ENCODE measurements around the gene WIF1.

WIF1 gene

GRCh38 chr12:65039301-65039700, 81.8 kb downstream of the WIF1 start:
- H3K27ac ChIP-seq: no peak overlapping the region

GRCh38 chr12:65025136-65025535, 96.0 kb downstream of the WIF1 start:
- TF ChIP-seq CTCF (IDR thresholded peaks at IDR 0.05): no peak
- TF ChIP-seq ZFX (IDR thresholded peaks at IDR 0.05; ENCODE audit: borderline replicate concordance): no peak
- no peak overlapping the region for H3K27ac ChIP-seq

More at GRCh38 chr12:65039301-65039700, 81.8 kb downstream of the WIF1 start:
- TF ChIP-seq ZFX (IDR thresholded peaks at IDR 0.05; ENCODE audit: borderline replicate concordance) (no peak), CTCF (IDR thresholded peaks at IDR 0.05) (no peak)

- H3K27ac ChIP-seq: no peak overlapping the region
- TF ChIP-seq CTCF (IDR thresholded peaks at IDR 0.05) (no peak), ZFX (IDR thresholded peaks at IDR 0.05; ENCODE audit: borderline replicate concordance) (no peak)
Measured at GRCh38 chr12:65023485-65023884, 97.6 kb downstream of the WIF1 start.

GRCh38 chr12:65022960-65023359, 98.1 kb downstream of the WIF1 start:
- TF ChIP-seq CTCF (IDR thresholded peaks at IDR 0.05): no peak
- TF ChIP-seq ZFX (IDR thresholded peaks at IDR 0.05; ENCODE audit: borderline replicate concordance): no peak
- no peak overlapping the region for H3K27ac ChIP-seq

GRCh38 chr12:65022421-65022820, 98.7 kb downstream of the WIF1 start:
- no peak overlapping the region for H3K27ac ChIP-seq
- TF ChIP-seq CTCF (IDR thresholded peaks at IDR 0.05) (no peak), ZFX (IDR thresholded peaks at IDR 0.05; ENCODE audit: borderline replicate concordance) (no peak)

GRCh38 chr12:65019696-65020234, 101.3 kb downstream of the WIF1 start:
- no peak for TF ChIP-seq CTCF (IDR thresholded peaks at IDR 0.05)
- no peak for TF ChIP-seq ZFX (IDR thresholded peaks at IDR 0.05; ENCODE audit: borderline replicate concordance)
- H3K27ac ChIP-seq: no peak overlapping the region

- TF ChIP-seq ZFX (IDR thresholded peaks at IDR 0.05; ENCODE audit: borderline replicate concordance): no peak
- no peak for TF ChIP-seq CTCF (IDR thresholded peaks at IDR 0.05)
- H3K27ac ChIP-seq: no peak overlapping the region
Measured at GRCh38 chr12:65016881-65017650, 104.0 kb downstream of the WIF1 start.
